HuH-7 (cell line): ENCODE results near the gene KCNIP3.

Experiments
- DNase-seq: peaks from one replicate; pipeline ENCODE4 v3.0.0; 2011; ENCODE audit warnings: low spot score

The KCNIP3 gene

GRCh38 chr2:95296011-95296410 lies 1.1 kb upstream of the KCNIP3 start:
- no peak for DNase-seq

GRCh38 chr2:95297639-95298395 lies 670 bp downstream of the KCNIP3 start:
- DNase-seq, result no peak

- no peak for DNase-seq
These were observed 1.5 kb downstream of the KCNIP3 start for GRCh38 chr2:95298486-95299111.

- DNase-seq, result no peak
These were observed 2.8 kb downstream of the KCNIP3 start for GRCh38 chr2:95299961-95300360.

GRCh38 chr2:95300450-95300849 lies 3.3 kb downstream of the KCNIP3 start:
- no peak for DNase-seq

- no peak for DNase-seq
These were observed 4.0 kb downstream of the KCNIP3 start for GRCh38 chr2:95301186-95301585.

- no peak for DNase-seq
These were observed 4.9 kb downstream of the KCNIP3 start for GRCh38 chr2:95301876-95302641.

GRCh38 chr2:95303191-95303919 lies 6.2 kb downstream of the KCNIP3 start:
- DNase-seq, result no peak

- DNase-seq, result no peak
These were observed 8.4 kb downstream of the KCNIP3 start for GRCh38 chr2:95305380-95306061.

GRCh38 chr2:95306336-95306895 lies 9.3 kb downstream of the KCNIP3 start:
- DNase-seq, result no peak

GRCh38 chr2:95307036-95307435 lies 9.9 kb downstream of the KCNIP3 start:
- DNase-seq, result no peak

GRCh38 chr2:95307878-95308277 lies 10.7 kb downstream of the KCNIP3 start:
- no peak for DNase-seq

- DNase-seq, result no peak
These were observed 11.4 kb downstream of the KCNIP3 start for GRCh38 chr2:95308426-95308990.

- DNase-seq, result no peak
These were observed 12.5 kb downstream of the KCNIP3 start for GRCh38 chr2:95309599-95309998.

- DNase-seq, result no peak
These were observed 13.1 kb downstream of the KCNIP3 start for GRCh38 chr2:95310216-95310615.

GRCh38 chr2:95310651-95311050 lies 13.5 kb downstream of the KCNIP3 start:
- DNase-seq, result no peak

GRCh38 chr2:95311815-95312542 lies 14.8 kb downstream of the KCNIP3 start:
- DNase-seq, result no peak

- DNase-seq, result no peak
These were observed 15.5 kb downstream of the KCNIP3 start for GRCh38 chr2:95312543-95313201.

- DNase-seq, result no peak
These were observed 16.4 kb downstream of the KCNIP3 start for GRCh38 chr2:95313296-95314131.
